Measurements from ENCODE around the gene ZCCHC8.
"Not testable (repeated sequence)": the region's sequence is repeated elsewhere in the genome, so short reads cannot be mapped to it uniquely, and the experiment has no call there.

The ZCCHC8 gene

DNA sequence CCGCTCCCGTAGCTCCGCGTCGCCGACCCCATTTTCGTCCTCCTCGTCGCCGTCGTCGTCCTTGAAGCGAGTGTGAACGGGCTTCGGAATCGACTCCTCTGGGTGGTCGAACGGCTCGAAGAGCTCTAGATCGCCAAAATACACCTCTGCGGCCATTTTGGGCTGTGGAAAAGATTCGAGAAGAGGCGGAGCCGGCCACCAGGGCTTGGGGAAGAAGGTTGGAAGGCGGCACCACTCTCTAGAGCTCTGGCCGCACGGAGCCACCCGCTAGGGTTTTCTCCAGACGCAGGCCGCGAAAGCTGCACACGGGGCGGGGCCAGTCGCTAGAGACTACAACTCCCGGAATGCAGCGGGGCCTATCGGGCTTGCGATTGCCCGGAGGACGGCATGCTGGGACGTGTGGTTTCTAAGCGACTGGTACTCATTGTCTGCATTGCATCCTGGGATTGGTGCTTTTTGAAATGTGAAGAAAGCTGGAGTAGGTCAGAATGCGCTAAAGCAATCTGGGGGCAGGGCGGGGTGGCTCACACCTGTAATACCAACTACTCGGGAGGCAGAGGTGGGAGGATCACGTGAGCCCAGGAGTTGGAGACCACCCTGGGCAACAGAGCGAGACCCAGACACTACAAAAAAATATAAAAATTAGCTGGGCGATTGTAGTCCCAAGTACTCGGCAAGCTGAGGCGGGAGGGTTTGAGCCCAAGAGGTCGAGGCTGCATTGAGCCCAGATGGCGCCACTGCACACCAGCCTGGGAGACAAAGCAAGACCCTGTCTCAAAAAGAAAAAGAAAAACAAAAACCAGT, at the start of gene ZCCHC8:
Gene ZCCHC8 (minus strand): TSS at position 248 of the 804 bp plus-strand sequence. CDS start 92 bp downstream, at position 156.
- DNase-seq: peak; percentile 98

DNA sequence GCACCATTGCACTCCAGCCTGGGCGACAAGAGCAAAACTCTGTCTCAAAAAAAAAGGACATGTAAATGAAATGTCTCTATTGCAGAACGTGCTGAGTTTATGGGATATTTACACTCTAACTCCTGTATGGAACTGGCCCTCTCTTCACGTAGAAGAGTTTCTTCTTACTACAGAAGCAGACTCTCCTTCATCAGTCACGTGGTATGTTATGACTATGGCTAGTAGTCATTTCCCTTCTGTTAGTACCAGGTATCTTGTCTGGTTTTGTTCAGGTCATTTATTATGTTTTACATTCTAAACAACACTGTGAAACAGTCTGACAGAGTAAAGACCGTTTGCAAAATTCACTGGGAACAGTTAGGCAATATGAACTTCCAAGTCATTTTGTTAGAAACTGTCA, 46.6 kb upstream of the ZCCHC8 start:
- DNase-seq: no peak

DNA sequence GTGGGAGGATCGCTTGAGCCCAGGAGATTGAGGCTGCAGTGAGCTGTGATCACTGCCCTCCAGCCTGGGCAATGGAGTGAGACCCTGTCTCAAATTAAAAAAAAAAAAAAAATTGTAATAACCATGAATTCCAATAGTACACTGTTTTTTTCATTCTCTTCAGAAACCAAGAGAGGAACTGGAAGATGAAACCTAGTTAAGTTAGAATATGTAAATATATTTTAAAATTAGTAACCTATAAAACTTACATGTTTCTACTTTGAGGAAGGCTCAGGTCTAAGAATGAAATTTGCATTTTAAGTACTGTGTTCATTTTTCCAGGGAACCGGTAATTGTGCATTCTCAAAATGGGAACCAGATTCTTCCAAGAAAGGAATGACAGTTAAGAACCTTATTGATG, 45.1 kb upstream of the ZCCHC8 start:
- no peak for DNase-seq

DNA sequence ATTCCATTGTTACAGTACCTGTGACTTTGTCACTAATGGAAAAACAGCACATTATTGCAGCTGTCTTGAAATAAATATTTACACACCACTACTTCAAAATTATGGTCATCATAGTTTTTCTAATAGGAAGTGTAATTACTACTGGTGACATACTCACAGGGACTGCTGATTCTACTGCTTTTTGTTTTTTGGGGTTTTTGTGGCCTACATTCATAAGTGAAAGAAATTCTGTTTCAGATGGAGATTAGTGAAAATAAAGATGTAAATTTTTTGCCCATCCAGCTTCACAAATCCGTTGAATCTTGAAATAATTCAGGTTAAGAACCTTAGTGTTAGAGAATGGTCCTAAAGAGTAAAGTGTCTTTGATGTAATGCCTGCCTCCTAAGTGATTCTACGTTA, 43.8 kb upstream of the ZCCHC8 start:
- DNase-seq: no peak

DNA sequence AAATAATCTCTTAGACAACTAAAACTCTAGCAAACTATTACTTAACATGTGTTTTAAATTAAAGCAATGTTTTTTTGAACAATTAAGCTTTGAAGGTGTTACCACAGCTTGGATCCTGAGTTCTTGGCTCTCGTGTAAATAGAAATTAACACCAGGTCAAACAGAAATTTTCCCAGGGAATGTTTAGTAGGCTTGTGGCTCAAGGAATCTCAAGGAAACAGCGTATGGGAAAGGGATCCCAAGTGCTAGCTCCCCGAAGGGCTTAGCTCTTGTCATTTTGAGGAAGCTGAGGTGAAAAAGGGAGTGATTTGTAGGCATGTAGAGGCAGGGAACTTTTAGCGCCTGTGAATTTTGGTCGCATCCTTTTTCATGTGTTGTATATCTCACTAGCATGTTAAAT, 37.8 kb upstream of the ZCCHC8 start:
- DNase-seq: no peak

DNA sequence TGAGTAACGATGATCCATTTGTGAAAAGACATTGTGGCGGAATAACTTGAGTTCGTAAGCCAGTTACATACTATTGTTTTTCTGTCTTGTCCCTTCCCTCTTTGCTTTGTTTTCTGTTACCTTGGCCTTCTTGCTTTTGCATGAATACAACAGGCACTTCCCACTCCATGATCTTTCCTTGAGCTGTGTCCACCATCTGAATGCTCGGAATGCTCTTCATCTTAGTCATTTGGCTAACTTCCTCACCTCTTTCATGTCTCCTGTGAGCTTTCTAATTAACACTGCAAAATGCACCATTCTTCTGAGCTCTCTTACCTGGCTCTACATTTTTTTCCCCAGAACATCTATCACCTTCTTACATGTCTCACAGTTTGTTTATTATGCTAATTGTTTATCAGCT, 36.3 kb upstream of the ZCCHC8 start:
- no peak for DNase-seq

DNA sequence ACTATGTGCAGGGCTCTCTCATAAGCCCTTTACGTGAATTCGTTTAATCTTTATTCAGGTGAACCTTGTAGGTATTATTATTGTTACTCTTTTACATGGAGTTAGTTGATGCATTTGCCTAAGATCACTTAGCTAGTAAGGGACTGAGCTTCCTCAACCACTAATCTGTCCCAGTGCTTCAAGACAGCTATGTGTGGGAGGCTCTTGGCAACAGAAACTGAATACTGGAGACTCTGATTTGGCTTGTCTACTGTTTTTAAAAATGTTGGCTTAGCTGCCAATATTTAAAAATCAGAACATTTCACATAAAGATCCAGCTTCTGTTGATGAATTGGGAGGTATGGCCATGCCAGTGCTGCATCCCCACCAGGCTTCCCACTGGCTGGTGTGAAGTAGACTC, 33.1 kb upstream of the ZCCHC8 start:
- DNase-seq: no peak

DNA sequence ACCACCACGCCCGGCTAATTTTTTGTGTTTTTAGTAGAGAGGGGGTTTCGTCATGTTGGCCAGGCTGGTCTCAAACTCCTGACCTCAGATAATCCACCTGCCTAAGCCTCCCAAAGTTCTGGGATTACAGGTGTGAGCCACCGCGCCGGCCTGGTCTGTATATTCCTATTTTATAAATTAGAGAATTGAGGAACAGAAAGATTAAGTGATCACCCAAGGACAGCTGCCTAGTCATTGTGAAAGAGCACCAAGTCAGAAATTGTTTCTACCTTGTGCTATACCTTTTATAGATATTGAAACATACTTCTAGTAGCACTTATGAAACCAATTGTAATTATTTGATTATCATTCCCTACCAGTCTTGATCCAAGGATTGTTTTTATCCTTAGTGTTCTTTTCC, 28.3 kb upstream of the ZCCHC8 start:
- no peak for DNase-seq

DNA sequence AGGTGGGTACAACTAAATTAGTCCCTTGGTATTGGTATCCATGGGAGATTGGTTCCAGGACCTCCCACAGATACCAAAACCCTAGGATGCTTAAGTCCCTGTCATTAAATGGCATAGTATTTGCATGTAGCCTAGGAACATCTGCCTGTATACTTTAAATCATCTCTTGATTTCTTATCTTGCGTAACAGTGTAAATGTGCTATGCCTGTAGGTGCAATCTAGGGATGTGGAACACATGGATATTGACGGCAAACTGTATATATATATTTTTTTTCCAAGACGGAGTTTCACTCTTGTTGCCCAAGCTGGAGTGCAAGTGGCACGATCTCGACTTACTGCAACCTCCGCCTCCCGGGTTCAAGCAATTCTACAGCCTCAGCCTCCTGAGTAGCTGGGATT, 27.9 kb upstream of the ZCCHC8 start:
- no peak for DNase-seq

DNA sequence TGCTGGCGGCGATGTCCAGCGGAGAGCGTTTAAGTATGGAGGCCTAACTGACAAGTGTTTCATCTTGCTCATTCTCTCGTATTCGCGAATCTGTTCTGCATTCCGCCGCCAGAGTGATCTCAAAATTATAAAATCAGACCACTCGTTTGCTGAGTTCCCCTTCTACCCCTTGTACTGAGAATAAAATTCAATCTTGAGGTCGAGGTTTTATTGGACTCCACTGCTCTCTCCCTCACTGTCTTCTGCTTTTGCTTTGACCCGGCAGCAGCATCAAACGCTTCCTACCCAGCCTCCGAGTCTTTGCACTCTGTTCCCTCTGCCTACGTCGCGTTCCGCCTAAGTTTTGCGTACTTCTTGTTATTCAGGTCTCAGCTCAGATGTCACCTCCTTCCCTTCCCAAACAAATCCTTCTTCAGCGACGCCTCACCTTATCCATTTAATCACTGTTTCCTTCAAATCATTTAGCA, 26.8 kb upstream of the ZCCHC8 start:
- DNase-seq: peak; percentile 46

DNA sequence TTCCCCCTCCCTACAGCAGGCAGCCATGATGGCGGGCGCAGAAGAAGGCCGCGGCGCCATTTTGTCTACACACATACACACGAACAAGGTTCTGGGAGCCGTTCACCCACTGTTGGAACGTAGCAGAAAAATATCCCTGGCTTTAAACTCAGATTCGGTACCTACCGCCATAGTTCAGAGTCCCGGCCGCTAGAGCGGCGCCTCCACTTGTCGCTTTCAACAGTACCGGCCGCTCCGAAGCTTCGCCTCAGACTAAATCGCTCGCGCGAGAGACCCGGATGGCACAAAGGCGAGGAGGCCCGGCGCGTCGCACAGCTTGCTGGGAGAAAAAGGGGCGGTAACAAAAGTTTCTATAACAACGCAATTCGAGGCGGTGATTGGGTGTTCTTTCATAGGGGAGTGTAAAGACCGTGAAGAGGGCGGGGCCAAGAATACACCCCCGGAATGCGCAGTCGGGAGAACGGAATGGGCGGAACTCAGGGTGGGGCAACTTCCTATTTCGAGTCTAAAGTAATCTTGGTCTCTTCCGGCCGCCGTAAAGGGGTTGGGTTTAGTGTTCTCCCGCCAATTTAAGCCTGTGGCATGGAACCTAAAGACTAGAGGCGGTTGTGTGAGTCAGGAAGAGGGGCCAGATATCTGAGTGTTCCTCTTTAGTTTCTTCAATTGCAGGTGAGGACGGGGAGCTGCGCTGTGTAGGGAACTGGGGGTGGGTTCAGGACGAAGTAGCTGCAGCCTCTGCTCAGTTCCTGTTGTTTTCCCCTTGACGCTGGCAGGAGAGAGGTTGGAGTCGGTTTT, 26.1 kb upstream of the ZCCHC8 start, which contains the start of the genes KNTC1 and RSRC2:
Gene KNTC1 (plus strand): TSS at position 567 of the 795 bp plus-strand sequence. CDS start 2,815 bp downstream, outside the sequence.
Gene RSRC2 (minus strand): TSS at position 254 of the 795 bp plus-strand sequence. CDS start 83 bp downstream, at position 171.
- peak; percentile 100 for DNase-seq

DNA sequence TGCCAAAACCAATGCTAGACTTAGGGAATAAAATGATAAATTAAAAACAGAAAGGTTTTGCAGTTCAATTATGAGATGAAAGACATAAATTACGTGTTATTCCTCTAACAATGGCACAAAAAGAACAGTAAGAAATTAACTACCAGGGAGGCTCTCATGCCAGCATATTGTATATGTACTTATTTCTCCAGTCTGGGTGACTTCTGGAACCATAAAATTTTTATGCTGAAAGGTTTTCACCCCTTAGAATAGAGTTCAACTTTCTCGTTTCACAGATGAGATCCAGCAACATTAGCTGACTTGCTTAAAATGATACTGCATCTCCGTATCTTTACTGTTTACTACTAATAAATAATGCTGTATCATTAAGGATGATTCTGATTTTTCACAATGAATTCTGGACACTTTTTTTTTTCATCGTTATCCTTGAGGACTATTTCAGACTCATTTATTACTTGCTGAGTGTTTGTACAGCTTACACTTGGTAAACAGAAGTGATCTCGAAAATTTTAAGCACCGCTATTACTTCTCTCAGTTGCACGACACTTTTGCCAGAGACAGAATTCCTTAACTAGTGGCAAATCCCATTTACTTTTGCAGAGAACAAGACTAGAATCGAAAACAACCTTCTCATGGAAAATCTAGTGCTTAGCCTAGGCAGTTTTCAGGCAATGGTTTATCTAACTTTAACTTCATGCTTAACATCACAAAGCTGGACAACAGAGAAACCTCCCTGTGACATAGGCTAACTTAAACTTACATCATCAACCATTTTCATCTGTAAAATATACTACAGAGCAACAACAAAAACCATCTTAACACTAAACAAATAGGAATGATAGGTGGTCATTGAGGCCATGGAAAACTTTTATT, 23.4 kb upstream of the ZCCHC8 start:
- DNase-seq: no peak

DNA sequence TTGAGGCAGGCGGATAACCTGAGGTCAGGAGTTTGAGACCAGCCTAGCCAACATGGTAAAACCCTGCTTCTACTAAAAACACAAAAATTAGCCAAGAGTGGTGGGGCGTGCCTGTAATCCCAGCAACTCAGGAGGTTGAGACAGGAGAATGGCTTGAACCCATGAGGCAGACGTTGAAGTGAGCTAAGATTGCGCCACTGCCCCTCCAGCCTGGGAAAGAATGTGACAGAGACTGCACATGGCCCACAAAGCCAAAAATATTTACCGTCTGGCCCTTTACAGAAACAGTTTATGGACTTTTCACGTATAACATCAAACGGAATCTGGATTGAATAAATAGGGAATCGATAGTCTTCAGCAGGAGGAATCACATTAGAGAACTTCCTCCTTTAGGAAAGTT, 22.5 kb upstream of the ZCCHC8 start:
- no peak for DNase-seq

DNA sequence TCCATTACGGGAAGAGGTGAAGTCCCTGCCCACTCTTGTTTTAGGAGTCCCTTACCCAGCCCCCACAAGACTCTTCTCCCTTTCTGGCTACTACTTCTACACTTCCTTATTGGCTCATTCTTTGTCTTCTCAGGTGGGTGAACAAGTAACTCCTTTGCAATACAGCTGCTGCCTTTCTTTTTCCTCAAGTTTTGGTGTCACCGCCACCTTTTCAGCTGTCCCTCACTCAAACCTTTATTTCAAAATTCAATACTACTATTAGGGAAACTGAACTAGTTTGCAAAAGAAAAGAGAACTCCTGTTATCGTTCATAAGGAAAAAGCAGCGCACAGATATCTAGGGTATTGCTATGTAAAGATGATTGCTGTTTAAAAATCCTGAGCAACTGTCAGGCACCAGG, 19.9 kb upstream of the ZCCHC8 start:
- DNase-seq: no peak

DNA sequence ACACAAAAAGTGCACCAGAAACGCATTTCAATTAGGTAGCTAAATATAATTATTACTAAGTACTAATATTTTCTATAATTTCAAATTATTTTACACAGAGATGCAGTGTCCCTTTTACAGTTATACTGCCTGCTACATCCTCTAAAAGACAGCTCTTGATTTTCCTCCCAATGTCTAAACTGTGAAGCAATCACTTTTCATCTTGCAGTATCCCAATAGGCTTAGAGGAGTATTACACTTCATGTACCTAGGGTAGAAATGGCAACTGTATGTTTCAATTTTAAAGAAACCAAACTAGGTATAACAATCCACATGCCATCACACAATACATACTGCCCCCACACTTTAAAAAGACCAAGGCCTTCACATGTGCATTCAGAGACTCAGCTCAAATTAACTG, 18.7 kb upstream of the ZCCHC8 start:
- no peak for DNase-seq

DNA sequence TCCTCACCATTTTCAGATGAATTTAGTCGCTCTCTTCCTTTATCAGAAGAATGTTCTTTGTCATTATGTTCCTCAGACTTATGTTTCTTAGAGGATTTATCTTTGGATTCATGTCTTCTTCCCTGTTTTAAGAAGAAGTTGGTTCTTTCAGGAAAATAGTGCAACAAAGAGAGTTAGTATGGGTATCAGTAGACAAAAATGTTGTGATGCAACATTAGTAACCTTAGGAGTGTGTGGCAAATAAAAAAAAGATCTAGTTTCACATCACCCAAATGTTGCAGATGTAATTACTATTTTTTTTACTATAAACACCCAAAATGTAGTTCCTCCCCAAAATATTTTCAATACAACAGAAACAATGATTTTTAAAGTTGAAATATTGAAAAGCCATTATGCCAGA, 18.2 kb upstream of the ZCCHC8 start:
- DNase-seq: no peak

DNA sequence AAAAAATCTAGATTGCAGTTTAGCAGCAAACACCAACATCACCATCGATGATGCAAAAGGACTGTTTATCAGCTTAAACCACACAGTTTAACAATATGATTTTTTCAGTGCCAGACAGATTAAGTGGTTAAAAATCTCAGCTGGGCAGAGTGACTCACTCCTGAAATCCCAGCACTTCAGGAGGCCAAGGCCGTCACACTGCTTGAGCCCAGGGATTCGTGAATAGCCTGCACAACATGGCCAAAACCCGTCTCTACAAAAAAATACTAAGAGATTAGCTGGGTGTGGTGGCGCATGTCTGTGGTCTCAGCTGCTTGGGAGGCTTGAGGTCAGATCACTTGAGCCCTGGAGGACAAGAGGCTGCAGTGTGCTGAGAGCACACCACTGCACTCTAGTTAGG, 17.1 kb upstream of the ZCCHC8 start:
- DNase-seq: no peak

DNA sequence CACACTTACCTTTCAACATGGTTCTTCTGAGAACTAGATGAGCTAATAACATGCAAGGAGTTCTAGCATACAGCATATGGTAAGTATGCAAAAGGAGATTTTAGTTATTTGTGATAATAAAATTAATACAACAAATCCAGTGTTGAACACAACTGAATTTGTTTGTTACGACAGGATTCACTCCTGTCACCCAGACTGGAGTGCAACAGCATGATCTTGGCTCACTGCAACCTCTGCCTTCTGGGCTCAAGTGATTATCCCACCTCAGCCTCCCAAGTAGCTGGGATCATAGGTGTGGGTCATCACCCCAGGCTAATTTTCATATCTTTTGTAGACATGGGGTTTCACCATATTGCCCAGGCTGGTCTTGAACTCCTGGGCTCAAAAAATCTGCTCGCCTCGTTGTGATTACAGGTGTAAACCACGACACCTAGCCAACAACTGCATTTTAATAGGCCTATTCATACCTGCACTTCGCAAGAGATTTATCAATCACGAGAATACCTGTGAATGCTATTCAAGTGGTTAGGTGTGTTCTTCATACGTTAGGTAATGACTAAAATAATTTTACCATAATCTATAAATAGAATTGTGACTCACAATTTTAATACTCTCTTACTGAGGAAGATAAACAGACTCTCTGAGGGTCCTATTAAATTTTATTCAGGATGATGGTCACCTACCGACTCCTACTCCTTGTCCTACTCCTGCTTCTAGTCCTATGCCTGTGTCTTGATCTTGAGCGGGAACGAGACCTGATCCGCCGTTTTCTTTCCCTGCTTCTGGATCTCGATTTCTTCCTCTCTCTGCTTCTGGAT, 16.0 kb upstream of the ZCCHC8 start:
- no peak for DNase-seq

DNA sequence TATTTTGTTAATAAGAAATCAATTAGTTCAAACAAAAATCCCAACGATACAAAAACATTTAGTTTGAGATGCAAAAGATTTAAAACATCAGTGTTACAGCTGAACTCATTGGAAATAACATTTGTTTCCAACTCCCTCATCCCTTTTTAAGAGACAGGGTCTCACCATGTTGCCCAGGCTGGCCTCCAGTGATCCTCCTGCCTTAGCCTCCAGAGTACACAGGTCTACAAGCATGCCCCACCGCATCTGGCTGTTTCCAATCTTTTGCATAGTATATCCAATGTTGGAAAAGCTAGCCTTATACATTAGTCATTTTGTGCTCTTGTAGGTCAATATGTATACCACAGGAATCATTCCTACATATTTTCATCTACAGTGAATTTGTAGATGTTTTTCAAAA, 14.5 kb upstream of the ZCCHC8 start:
- DNase-seq: no peak

DNA sequence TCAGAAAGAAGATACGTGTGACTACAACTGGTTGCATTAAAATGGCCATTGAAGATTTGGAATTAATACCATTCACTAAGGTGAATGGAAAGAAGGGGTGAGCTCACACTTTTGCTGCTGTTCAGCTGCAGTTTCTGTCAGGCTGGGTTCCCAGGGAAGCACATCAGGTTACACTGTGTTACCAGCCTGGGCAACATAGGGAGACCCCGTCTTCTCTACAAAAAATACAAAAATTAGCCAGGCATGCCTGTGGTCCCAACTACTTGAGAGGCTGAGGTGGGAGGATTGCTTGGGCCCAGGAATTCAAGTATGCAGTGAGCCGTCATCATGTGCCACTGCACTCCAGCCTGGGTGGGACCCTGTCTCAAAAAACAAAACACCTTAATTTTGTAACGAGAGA, 12.9 kb upstream of the ZCCHC8 start:
- DNase-seq: no peak

DNA sequence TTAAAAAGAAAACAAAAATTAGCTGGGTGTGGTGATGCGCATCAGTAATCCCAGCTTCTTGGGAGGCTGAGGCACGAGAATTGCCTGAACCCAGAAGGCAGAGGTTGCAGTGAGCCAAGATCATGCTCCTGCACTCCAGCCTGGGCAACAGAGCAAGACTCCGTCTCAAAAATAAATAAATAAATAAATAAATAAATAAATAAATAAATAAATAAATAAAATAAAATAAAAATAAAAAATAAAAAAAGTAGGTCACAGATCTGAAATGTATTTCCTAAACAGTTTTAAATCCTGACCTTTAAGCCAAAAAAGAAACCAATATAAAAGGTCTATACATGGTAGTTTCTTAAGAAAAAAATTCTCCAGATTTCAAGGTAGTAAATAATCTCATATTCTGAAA, 12.3 kb upstream of the ZCCHC8 start:
- not testable (repeated sequence) for DNase-seq

DNA sequence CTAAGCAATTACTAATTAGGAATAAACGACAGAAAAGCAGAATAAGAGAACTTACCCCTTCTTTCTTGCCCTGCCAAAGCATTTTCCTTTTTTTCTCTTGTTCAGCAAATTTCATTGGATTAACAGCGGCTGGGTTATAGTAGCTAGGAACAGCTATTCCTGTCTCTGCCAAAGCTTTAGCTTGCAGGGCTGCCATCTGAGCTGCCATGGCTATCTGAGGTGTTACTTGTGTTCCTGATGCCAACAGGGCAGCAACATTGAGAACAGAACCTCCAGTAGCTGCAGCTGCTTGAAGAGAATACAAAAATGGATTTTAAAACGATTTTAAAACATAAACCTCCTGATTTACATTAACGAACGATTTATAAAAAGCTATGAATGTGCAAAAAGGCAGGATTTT, 7.4 kb upstream of the ZCCHC8 start:
- no peak for DNase-seq

Measured in NCI-H146 (cell line).